ENCODE data around the gene CNTNAP4.

CNTNAP4 gene

DNA sequence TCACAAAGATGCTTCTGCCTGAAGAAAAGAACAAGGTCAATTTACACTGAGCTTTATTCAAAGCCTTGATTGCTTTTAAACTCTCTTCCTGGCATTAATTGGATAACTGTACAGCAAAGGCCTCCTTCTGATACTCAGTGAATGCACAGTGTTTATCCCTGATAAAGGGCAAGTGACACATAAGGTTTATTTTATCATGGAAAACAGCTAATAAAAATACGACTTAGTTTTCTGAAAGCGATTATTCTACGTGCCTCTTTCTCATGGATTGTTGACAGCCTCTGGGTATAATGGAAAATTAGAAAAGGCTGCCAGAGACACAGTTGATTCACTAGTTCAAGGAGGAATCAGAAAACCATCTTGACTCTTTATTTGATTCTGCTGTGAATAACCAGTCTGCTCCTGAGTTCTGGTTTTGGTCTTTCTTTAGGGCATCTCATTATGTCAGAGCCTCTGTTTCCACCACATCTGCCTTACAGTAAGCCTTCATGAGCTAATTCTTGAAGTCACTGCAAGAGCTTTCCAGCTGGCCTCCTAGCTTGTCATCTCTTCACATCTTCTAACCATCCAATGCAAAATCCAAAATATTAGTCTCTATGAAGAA, 212.9 kb downstream of the CNTNAP4 start:
- no peak for DNase-seq (ENCODE audit: low read depth)

DNA sequence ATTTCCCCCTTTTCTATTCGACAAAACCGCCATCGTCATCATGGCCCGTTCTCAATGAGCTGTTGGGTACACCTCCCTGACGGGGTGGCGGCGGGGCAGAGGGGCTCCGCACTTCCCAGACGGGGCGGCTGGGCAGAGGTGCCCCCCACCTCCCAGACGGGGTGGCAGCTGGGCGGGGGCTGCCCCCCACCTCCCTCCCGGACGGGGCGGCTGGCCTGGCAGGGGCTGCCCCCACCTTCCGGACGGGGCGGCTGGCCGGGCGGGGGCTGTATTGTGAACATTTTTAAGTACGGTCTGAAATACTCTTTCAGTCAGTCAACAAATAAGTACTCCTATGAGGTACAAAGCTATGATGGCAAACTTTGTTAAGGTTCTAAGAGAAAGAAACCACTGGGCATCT, 222.8 kb downstream of the CNTNAP4 start:
- no peak for DNase-seq (ENCODE audit: low read depth)

DNA sequence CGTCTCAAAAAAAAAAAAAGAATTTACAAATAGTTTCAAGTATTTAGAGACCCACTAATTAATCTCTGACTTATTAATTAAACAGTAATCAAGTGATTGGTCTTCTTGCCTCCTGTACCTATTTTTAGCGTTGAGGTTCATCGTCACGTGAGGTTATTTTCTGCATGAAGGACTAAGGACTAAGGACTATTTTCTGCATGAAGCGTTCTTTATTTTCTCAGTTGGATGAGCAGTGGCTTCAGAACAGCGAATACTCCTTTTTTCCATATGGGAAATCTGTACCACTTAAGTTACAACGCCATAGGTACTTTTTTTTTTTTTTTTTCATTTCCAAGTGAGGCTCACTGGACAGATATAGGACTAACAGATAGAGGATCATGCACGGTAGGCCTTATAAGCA, 224.9 kb downstream of the CNTNAP4 start:
- DNase-seq (ENCODE audit: low read depth) = no peak

DNA sequence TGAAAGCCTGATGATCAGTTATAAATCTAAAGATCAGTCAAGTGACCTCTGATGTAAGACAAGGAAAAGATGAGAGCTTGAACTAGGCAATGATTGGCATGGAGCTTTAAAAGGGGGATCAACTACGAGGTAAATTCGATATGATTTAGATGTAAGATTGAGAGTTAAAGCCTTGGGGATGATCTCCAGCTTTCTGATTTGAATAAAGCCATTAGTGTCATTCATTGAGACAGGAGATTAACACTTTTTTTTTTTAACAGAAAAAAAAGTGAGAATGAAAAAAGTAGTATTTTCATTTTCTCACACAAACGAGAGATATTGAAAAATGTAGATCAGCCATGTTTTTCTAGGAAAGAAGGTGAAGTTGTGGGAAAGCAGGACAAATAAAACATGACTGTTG, 225.4 kb downstream of the CNTNAP4 start:
- DNase-seq (ENCODE audit: low read depth) = no peak

DNA sequence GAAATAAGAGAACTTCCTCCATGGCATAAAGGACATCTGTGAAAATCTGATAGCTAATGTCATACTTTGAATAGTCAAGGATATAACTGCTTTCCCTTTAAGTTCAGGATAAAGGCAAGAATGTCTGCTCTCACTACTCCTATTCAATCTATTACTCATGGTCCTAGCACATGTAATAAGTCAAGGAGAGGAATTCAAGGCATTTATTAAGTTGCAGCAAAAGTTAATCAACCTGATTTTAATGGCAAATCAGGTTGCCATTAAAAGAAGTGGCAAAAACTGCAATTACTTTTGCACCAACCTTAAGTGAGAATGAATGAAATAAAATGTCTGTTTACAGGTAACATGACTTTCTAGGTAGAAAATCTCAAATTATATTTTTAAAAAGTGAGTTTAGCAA, 225.9 kb downstream of the CNTNAP4 start:
- DNase-seq (ENCODE audit: low read depth) = no peak

DNA sequence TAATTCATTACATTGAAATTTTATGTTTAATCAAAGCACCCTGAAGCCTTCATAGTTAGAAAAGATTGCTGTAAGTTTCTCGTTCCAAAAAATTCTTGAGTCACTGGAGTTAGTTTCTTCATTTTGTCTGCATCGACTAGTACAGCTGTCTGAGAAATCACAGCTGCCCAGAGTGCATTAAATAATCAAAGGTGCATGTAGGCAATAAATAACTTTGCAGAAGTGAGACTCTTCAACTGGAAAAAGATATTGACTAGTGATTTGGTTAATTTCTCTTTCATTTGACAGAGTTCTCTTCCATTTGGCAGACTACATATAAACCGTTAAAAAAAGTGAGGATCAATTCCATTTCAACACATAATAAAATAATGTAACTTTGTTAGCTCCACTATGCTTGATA, 234.0 kb downstream of the CNTNAP4 start:
- no peak for DNase-seq (ENCODE audit: low read depth)

DNA sequence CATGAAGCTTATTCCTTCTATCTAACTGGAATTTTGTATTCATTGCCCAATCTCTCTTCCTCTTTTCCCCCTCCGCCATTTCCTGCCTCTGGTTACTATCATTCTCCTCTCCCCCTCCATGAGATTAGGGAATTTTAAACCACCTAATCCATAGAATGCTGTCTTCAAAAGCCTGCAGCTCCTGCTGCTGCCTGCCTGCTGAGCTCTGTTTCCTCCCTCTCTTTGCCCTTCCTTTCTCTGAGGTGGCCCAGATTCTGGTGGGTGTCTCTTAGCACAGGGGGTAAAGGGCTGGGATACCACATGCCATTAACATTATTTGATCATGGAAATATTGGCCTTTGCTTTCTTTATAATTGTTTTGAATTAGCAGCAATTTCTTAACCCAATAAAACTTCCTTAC, 241.6 kb downstream of the CNTNAP4 start:
- no peak for DNase-seq (ENCODE audit: low read depth)

DNA sequence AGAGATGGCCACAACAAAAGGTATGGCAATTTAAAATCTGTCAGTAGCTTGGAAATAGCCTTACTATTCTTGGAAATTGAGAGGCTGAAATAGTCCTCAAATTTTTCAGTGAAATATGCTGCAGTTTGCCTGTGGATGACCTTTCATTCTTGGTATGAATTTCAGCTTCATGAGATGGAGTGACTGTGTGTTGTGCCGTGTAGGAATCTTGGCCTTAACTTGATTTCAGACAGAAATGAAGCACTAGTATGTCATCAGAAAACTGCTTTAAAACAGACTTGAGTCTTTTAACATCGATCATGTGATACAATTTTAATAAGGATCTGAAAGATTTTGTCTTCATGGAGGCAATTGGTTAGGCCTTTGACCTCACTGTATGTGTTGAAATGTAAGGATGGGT, 247.2 kb downstream of the CNTNAP4 start:
- no peak for DNase-seq (ENCODE audit: low read depth)

DNA sequence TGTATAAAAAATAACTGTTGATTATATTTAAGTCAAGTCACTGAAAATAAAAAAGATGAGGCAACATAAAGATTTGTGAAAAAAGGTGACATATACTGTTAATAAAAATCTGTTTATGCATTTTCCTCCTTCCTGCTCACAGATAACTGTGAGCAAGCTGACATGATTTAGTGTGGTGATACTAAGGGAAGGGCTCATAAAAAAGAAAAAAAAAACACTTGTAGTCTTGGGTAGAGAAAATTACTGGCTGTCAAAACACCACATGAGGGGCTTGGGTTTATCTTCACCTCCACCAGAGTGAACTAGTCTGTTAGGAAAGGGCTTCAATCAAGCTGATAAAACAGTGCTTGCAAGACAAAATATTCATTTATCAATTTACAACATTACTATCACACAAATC, 247.6 kb downstream of the CNTNAP4 start:
- DNase-seq (ENCODE audit: low read depth) = no peak

DNA sequence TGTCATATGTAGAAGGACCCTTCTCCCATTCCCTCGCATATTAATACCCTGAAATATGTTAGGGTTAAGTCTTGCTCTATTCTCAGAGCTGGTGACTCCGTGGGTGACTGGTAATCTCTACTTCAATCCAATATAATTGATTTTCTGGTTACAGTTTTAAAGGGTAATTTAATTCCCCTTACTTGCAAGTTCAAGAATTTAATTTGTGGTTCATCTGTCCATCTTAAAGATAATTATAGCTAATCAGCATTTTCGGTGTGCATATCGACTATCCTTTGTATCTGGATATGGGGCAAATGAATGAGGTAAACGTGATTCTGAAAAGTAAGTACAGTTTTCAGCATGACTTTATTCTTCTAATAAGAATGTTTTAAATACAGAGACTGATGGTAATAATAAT, 250.0 kb downstream of the CNTNAP4 start:
- DNase-seq (ENCODE audit: low read depth) = no peak

DNA sequence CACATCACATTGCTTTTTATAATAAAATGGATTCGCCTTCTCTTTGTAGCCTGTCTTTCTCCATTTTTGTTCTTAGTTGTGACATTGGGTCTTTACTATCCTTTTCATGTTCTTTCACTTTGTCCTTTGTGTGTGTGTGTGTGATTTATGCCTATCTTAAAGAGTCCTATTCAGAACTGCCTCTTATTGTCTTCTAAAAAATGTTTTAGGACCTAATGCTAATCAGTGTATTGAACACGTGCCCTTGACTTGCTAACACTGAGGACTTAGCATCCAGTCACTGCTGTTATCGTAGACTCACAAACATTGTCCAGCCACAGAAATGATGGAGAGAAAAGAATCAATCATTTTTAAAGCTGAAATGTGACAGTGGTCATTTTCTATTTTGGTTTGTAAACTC, 251.9 kb downstream of the CNTNAP4 start:
- DNase-seq (ENCODE audit: low read depth) = no peak

DNA sequence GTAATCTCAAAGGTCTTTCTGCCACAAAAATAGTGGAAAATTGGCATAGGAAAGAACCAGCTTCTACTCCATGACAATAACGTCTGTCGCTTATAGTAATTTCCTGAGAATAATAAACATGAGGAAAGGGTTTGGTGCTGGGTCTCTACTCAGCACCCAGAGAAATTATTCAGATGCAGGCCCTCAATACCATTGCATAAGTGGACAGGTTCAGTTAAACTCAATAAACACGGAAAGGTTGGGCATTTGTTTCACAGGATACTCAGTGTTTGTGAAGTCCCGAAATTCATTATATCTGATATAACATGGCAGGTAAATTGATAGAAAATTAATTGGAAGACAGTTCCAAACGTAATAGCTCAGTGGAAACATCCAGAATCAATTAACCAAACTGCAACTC, 254.0 kb downstream of the CNTNAP4 start:
- no peak for DNase-seq (ENCODE audit: low read depth)

DNA sequence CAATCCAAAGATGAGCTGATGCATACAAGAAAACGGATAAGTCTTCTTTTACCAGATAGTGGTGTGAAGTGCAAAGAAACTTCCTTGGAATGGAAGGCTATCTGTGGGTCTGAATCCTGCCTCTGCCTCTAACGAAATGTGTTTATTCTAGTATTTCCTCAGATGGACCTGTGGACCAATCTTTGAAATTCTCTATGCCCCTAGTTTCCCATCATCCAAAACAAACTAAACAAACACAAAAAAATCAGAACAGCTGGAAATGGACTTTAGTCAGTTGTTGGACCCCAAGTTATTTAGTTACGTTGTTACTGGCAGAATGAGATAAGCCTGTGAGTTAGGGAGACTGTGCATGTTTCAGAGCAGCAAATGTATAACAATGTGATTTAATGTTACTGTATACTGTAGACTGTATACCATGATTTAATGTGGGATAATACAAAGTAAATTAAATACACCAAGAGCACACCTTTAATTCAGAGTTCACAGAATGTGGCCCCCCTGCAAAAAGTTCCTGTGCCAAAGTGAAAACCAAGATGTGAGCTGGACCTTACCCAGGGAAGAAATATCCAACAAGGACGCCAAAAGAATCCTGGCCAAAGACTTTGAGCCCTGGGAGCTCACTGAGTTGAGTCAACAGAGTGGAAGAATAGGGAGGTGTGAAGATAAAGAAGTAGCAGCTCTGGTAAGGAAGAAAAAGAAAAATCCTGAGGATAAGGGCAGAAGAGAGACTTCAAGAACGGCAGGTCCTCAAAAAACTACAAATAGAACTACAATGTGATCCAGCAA, 255.2 kb downstream of the CNTNAP4 start:
- no peak for DNase-seq (ENCODE audit: low read depth)

DNA sequence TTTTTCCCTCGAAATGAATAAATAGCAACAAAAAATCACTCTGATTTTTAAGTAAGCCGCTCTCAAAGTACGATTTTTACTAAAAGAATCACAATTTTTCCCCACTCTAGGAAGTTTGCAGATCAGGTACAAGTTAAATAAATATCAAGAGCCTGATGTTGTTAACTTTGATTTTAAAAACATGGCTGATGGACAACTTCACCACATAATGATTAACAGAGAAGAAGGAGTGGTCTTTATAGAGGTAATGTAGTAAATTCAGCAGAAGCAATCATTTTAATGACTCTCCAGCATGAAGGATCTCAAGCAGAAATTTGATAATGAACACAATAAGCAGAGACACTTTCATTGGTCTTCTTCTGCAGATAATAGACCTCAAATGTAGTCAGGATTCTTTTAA, 262.4 kb downstream of the CNTNAP4 start:
- DNase-seq (ENCODE audit: low read depth) = no peak

DNA sequence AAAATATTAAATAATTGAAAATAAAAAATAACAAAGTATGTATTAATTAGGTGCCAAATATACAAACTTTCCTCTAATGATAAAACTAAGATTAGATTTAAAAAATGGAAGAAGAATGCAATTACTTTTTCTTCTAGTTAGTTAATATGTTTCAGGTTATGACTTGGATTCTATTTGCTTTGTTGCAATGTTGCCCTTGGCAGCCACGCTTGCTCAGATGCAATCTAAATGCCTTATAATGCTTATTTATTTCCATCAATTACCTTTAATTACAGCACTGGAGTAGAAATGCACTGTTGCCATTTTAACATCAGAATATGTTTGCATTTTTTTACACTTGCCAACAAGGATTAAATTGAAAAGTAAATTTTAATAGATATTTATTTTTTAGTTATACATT, 263.9 kb downstream of the CNTNAP4 start:
- DNase-seq (ENCODE audit: low read depth) = no peak

DNA sequence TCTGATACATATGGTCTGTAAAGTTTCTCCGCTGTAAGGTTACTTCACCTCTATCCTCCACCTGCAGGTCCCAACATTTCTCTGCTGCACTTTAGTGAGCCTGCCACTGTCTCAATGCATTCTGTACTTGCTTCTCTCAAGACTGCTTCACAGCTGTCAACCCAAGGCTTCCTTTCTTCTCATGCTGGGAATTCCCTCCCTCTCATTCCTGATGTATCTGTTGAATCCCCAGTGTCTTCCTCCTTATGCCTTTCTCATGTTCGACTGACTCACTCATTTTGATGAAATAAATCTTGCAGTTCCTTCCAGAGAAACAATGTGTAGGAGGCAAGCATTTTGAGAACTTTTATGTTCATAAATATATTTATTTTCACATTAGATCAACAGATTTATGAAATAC, 288.3 kb downstream of the CNTNAP4 start:
- DNase-seq (ENCODE audit: low read depth) = no peak

DNA sequence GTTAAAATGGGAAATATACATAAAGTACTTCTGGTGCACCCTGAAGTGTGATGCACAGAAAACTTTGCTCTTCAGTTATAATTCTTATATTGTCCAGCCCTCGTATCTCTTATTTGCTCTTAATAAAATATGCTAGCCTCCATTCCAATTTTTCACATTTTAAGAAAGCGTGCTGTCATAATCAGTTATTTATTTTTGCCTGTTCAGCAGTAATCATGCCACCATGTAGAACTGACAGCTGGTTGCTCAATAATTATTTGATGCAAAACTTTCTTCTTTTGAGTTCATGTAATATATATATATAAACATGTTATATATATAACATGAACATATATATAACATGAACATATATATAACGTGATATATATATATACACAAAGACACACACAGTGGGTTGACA, 294.6 kb downstream of the CNTNAP4 start:
- DNase-seq (ENCODE audit: low read depth) = no peak

DNA sequence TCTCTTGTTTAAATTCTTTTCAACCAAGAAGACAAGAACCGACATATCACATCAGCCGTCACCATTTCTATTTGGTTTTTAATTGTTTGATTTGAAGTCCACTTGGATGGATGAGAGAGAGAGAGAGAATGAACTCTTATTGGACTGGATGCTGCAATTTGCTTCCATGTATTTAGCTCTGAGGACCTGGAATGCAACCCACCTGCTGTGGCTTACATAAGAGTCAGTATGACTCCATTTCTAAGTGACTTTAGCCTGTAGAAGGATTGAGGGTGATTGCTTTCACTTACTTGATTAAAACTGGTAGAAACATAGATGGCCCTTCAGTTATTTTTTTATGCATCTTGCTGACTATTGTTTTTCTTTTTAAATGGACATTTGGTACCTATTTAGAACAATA, 296.1 kb downstream of the CNTNAP4 start:
- DNase-seq (ENCODE audit: low read depth) = no peak

DNA sequence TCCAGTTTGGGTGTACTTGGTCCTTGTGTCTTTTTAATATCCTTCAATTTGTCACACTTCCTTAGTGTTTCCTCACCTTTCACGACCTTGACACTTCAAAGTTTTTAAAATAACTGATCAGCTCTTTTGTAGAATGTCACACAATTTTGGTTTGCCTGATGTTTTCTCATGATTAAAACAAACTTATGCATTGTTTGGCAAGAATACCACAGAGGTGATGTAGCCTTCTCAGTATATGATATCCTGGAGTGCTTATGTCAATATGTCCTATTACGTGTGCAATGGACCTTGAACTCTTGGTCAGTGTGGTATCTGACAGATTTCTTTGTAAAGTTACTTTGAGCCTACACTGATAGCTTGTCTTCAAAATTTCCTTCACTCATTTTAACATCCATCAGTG, 297.4 kb downstream of the CNTNAP4 start:
- no peak for DNase-seq (ENCODE audit: low read depth)

DNA sequence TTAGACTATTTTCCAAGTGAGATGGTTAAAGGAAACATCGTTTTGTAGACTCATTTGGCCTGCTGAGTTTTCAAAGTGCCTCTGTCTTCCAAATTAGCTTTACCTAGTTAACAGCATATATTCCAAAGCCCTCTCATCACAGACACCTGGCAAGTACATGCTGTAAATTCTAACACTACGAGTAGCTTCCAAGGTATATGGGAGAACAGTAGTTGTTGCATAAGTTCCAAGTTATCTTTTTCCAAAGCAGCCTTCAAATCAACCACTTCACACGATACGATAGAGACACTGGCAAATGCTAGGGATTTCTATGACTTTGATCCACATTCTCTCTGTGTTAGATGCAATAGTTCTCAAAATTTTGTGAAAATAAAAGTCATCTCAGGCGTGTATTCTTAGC, 299.3 kb downstream of the CNTNAP4 start:
- no peak for DNase-seq (ENCODE audit: low read depth)

DNA sequence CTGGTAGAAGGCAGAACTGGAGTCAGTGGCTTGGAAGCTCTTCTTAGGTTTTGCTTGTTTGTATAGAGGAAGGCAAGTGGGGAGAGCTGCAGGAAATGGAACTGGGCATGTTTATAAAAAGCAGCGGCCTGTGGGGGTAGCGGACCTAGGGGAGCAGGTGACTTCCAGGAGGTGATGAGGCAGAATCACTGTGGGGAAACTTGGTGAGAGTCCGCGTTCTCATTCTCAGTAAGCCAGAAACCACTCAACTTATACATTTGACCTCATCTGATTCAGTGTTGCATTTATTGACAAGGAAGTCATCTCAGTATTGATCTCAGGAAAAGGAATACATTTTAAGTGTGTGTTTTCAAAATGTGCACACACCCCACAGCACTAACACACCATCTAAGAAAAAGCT, 299.8 kb downstream of the CNTNAP4 start:
- DNase-seq (ENCODE audit: low read depth) = no peak

DNA sequence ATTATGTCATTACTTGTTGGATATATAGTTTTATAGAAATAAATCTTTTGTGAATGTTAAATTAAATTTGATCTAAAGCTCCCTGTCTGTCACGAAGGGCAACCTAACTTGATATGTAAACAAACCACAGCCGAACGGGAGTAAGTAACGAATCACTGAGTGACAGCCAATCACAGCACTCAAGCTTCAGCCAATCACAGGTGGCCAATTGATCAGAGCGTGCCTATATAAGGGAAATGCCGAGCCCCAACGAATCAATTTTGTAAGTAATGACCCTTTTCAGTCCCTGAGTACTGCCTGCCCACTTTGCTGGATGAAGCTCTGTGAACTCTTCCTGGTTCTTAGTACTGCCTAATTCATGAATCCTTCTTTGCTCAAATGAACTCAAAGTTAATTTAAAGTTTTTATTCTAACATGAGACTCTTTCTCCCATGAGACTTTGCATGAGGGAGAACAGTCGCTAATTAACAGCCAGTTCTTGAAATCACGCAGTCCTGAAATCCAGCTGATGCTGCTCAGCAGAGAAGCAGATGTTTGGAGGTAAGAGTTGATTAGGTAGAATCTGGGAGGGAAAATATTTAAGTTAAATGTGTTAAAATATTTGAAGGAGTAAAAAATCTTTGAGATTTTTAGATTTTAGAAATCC, 302.2 kb downstream of the CNTNAP4 start:
- no peak for DNase-seq (ENCODE audit: low read depth)

DNA sequence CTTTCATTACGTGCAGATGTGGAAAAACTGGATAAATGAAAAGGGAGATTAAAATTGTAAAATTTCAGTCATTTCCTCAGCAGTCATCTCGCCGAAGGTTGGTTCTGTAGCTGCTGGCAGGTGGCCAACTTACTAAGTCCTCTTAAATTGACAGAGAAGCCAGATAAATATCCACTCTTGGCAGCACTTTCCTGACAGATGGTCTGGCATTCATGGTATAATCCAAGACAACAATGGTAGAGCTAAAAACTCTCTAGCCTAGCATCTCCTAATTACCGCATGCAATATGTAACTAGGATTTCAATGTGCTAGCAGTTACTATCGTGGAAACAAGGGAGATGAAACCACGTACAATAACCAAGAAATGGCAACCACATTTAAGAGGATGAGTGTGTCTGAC, 306.3 kb downstream of the CNTNAP4 start:
- DNase-seq (ENCODE audit: low read depth) = no peak

DNA sequence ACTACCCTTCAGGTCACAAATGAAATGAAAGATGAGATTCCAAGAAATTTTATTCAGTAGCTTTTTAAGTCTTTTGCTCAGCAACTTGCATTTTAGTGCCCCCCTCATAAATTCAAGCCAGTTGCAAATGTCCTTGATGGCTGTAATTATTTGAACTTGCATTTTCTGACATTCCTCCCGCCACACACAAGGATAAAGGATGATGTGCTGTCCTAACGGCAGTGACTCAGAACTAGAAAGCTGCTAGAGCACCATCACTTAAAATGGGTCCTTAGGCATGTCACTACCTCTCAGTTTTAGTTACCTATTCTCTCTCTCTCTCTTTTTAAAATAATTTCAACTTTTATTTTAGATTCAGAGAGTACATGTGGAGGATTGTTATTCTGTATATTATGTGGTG, 306.7 kb downstream of the CNTNAP4 start:
- no peak for DNase-seq (ENCODE audit: low read depth)

All from activated T-cell treated with anti-CD3 and anti-CD28 coated beads for 24 hours (primary cell).